Measurements from ENCODE around the gene HDAC4. TPM values are rescaled to one million over a fixed set of nuclear protein-coding genes. Genes with fewer than 3 reads are reported as not detected.

The HDAC4 gene
- total RNA-seq, 1 experiment from 2014 or later = 32.0 TPM

DNA sequence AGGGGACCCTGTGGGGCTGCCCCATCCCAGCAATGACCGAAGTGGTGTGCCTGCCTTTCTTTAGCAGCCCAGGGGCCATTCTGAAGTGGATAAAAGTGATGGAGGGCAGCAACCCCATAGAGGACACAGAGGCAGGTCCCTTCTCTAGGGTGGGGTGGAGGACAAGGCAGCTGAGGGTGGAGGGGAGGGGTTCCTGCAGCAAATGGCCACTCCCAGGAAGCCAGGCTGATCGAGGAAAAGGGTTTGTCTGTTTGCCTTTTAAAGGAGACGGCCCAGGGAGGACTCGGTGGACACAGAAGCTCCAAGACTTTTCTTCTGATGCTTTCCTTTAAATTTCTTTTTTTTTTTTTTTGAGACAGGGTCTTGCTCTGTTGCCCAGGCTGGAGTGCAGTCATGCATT is 280.2 kb downstream of the HDAC4 start:
- no CpG with 5 or more reads among the region's 4 CpGs for WGBS (ENCODE audit: extremely low coverage, insufficient read length, low lambda C conversion rate)
- H4K20me1 ChIP-seq (ENCODE audit: control insufficient read depth, insufficient read depth, insufficient read length) = no peaks in the 10 kb centered on the region
- H3K23ac ChIP-seq (ENCODE audit: insufficient read length, low read depth, low read length) = no peak overlapping the region
- DNase-seq = no peak
- H2BK120ac ChIP-seq (ENCODE audit: low read depth, low read length, poor library complexity, severe bottlenecking) = no peak overlapping the region
- no peaks in the 10 kb centered on the region for H3K79me2 ChIP-seq (ENCODE audit: insufficient read depth, low read length)
- Mint-ChIP-seq H3K9me3 (peaks cover 0 to 7% of the 10 kb centered on the region in 2 experiments; a peak in 2 of 5 replicates), H3K27ac (no peak overlapping the region), H3K4me3 (no peak overlapping the region), H3K36me3 (ENCODE audit: insufficient read depth in 1 of 3, low read depth in 3 of 3) (peaks cover 15 to 21% (median 16%) of the 10 kb centered on the region in 3 experiments), H3K27me3 (ENCODE audit: low read depth) (no peaks in the 10 kb centered on the region), H3K4me1 (no peaks in the 10 kb centered on the region)
- no peak overlapping the region for H2BK20ac ChIP-seq (ENCODE audit: low read depth, low read length, poor library complexity, severe bottlenecking)
- no peak overlapping the region for H2AK5ac ChIP-seq (ENCODE audit: insufficient read length, low read length)
- H3K4me2 ChIP-seq (ENCODE audit: insufficient read depth, insufficient read length, low read length) = no peak overlapping the region
- no peak overlapping the region for H3K18ac ChIP-seq (ENCODE audit: insufficient read length, low read depth, low read length)
- no peak overlapping the region for H4K8ac ChIP-seq (replicated peaks; ENCODE audit: insufficient read length, low read depth, low read length)
- H3K56ac ChIP-seq (ENCODE audit: insufficient read length, low read depth, low read length) = no peak overlapping the region
- H2BK5ac ChIP-seq (ENCODE audit: insufficient read length, low read length) = no peak overlapping the region
- H3T11ph ChIP-seq (ENCODE audit: low read length) = no peak overlapping the region
- no peak overlapping the region for H3K9ac ChIP-seq (ENCODE audit: extremely low read depth, insufficient read length, low read length)
- no peak overlapping the region for H3K4ac ChIP-seq (ENCODE audit: low read depth, low read length)
- TF ChIP-seq, protein P1, sequence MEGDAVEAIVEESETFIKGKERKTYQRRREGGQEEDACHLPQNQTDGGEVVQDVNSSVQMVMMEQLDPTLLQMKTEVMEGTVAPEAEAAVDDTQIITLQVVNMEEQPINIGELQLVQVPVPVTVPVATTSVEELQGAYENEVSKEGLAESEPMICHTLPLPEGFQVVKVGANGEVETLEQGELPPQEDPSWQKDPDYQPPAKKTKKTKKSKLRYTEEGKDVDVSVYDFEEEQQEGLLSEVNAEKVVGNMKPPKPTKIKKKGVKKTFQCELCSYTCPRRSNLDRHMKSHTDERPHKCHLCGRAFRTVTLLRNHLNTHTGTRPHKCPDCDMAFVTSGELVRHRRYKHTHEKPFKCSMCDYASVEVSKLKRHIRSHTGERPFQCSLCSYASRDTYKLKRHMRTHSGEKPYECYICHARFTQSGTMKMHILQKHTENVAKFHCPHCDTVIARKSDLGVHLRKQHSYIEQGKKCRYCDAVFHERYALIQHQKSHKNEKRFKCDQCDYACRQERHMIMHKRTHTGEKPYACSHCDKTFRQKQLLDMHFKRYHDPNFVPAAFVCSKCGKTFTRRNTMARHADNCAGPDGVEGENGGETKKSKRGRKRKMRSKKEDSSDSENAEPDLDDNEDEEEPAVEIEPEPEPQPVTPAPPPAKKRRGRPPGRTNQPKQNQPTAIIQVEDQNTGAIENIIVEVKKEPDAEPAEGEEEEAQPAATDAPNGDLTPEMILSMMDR (conservative IDR thresholded peaks at IDR 0.05) = no peak
- no peaks in the 10 kb centered on the region for H3K79me1 ChIP-seq (ENCODE audit: insufficient read depth, low read depth, low read length, poor library complexity, severe bottlenecking)
- H4K91ac ChIP-seq (ENCODE audit: insufficient read length, low read depth, low read length) = no peak overlapping the region
- no peaks in the 10 kb centered on the region for H3K23me2 ChIP-seq (ENCODE audit: insufficient read length, low read depth, low read length, poor library complexity, severe bottlenecking)
- no peaks in the 10 kb centered on the region for H3K9me3 ChIP-seq (ENCODE audit: control insufficient read depth, low read depth, low read length)
- H2AFZ ChIP-seq (ENCODE audit: low read length) = no peak overlapping the region
- H3K4me1 ChIP-seq (ENCODE audit: insufficient read depth, low read length) = no peaks in the 10 kb centered on the region
- no peak overlapping the region for H4K5ac ChIP-seq (ENCODE audit: insufficient read length, low read depth, low read length)
- H3K27ac ChIP-seq (ENCODE audit: insufficient read length, low read depth, low read length) = no peak overlapping the region
- H3K14ac ChIP-seq (ENCODE audit: insufficient read depth, low read length) = no peak overlapping the region
- H2BK15ac ChIP-seq (ENCODE audit: low read depth, low read length) = no peak overlapping the region
- H3K27me3 ChIP-seq (ENCODE audit: insufficient read depth, low read length) = no peaks in the 10 kb centered on the region
- H2BK12ac ChIP-seq (ENCODE audit: insufficient read length, low read depth, low read length) = no peak overlapping the region
